ENCODE results near the gene MMP2.
A peak's percentile ranks its signal among the peaks of the same experiment; 100 is the strongest.

The MMP2 gene

DNA sequence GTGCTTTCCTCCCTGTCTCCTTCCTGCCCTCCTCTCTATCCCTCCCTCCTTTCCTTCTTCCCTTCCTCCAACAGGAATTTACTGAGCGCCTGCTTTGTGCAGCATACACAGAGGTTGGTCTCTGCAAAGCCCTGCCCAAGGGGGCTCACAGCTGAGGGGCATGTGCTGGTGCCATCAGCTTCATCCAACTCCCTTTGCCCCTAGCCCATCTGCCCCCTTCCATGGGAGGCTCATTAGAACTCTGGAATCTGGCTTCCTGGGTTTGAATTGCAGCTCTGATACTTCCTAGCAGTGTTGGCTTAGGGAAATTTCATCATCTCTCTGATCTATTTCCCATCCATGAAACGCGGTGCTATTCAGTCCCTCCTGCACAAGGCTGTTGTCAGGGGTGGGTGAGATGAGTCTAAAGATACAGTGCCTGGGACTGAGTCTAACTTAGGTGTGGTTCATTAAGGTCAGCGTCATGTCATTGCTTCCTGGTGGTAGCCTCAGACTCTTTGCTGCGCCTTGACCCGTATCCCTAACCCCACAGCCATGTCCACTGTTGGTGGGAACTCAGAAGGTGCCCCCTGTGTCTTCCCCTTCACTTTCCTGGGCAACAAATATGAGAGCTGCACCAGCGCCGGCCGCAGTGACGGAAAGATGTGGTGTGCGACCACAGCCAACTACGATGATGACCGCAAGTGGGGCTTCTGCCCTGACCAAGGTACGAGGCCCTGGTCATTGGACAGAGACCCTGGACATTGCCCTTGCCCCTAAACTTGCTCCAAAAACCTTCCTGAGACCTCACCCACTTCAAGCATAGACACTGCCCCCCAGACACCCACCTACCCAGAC lies 10.3 kb downstream of the MMP2 start:
- no peak overlapping the region for H3K4me3 ChIP-seq (ENCODE audit: low read depth, low read length)
- DNase-seq (ENCODE audit: low read depth), result no peak

DNA sequence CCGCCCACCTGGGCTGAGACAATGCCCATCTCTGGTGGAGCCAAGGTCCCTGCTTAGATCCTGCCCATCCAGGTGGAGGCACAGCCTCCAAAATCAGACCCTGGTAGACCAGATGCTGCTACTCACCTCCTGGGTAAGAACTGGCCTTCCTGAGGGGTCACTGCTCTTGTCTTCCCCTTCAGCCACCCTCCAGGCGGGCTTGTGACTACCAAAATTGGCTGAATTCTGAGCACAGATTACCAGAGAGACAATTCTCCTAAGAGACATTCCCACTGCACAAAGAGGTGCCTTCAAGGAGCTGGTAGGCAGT lies 10.9 kb downstream of the MMP2 start:
- no peak for DNase-seq (ENCODE audit: low read depth)
- H3K4me3 ChIP-seq (ENCODE audit: low read depth, low read length), result no peak overlapping the region

DNA sequence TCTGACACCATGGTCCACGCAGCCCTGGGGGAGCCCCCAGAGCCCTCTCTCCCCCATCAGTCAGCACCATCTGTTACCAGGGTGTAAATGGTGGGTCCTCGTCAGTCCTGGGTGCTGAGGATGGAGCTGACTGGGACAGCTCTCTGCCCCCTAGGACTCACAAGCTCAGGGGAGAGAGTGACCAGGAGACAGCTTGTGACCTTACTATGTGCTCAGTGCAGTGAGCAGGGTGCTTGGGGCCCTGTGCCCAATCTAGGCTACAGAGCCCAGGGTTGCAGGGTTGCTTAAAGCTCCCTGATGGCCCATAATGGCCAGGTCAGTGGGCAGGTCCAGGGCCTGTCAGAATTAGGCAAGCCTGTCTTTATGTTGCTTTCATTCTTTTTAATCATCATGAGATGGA lies 11.3 kb downstream of the MMP2 start:
- no peak for DNase-seq (ENCODE audit: low read depth)

DNA sequence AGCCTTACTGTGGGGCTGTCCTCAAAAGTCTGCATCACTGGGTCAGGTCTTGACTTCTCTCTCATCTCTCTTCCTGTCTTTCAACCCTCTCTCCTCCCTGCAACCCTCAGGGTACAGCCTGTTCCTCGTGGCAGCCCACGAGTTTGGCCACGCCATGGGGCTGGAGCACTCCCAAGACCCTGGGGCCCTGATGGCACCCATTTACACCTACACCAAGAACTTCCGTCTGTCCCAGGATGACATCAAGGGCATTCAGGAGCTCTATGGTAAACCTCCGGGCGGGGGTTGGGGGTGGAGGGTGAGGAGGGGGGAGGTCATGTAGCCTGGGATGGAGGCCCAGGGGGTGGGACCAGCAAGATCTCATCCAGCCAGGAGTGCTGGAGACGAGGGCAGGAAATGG lies 12.7 kb downstream of the MMP2 start:
- H3K4me3 ChIP-seq (ENCODE audit: low read depth, low read length), result no peak overlapping the region
- DNase-seq (ENCODE audit: low read depth), result no peak

More for the DNA sequence above, 11.3 kb downstream of the MMP2 start:
- H3K4me3 ChIP-seq (ENCODE audit: low read depth, low read length), result no peak overlapping the region

DNA sequence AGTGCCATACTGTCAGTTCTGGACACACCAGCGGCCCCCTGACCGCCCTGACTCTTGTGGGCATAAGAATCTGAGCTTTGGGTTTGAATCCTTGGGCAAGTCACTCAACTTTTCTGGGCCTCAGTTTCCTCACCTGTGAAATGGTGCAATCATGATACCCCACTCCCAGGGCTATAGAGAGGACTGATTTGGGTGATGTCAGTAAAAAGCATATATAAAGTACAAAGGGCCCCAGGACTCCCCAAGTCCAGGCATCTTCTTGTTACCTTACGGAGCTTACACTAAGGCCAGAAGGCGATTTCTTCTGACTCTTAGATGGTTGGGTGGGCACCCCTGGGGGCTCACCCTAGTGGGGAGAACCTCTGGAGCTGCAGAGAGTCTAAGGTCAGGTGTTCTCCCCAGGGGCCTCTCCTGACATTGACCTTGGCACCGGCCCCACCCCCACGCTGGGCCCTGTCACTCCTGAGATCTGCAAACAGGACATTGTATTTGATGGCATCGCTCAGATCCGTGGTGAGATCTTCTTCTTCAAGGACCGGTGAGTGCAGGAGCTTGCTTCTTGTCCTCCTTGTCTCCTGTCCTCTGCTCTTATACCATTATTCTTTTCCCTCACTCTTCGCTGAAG lies 13.9 kb downstream of the MMP2 start:
- H3K4me3 ChIP-seq (ENCODE audit: low read depth, low read length), result no peak overlapping the region
- no peak for DNase-seq (ENCODE audit: low read depth)

DNA sequence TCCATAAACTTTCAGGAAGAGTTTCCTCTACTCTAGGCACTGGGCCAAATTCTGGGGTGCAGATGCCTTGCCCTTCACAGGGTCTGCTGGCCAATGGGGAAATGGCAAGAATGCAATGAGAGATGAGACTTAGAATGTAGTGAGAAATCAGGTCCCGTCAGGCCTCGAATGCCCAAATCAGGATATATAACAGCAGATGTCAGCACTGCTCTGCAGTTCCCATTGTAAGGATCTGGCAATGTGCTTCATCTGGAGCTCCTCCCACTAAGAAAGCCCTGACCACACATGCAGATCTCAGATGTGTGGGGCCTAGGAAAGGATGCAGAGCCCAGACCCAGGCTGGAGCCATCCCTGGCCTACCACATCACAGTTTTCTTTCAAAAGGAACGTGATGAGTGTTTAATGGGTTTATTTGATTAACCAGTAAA lies 16.0 kb downstream of the MMP2 start:
- DNase-seq (ENCODE audit: low read depth), result peak; percentile 97
- no peak overlapping the region for H3K4me3 ChIP-seq (ENCODE audit: low read depth, low read length)

DNA sequence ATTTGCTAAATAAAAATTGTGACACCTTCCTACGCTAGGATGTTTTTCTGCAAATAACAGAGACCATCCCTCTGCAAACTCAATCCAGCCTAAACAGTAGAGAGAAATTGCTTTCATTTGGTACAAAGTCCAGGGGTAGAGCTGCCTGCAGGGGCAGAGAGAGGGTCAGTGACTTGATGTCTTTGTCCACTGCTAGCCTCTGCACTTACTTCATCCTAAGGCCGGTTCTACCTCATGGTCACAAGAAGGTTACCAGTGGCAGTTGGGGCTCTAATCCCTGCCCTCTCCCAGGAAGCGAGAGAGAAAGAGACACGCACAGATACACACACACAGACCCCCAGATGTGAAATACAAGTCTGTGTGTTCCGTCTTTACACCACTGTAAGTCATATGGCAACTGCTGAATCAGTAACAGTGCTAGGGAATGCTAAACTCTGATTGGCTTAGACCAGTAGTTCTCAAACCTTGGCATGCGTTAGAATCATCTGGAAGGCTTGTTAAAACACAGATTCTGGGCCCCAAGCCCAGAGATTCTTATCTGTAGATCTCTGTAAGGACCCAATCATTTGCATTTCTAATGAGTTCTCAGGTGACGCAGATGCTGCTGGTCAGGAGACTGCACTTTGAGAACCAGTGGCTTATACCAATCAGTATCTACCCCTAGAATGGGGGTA lies 16.8 kb downstream of the MMP2 start:
- H3K4me3 ChIP-seq (ENCODE audit: low read depth, low read length), result no peak overlapping the region
- DNase-seq (ENCODE audit: low read depth), result peak; percentile 54

DNA sequence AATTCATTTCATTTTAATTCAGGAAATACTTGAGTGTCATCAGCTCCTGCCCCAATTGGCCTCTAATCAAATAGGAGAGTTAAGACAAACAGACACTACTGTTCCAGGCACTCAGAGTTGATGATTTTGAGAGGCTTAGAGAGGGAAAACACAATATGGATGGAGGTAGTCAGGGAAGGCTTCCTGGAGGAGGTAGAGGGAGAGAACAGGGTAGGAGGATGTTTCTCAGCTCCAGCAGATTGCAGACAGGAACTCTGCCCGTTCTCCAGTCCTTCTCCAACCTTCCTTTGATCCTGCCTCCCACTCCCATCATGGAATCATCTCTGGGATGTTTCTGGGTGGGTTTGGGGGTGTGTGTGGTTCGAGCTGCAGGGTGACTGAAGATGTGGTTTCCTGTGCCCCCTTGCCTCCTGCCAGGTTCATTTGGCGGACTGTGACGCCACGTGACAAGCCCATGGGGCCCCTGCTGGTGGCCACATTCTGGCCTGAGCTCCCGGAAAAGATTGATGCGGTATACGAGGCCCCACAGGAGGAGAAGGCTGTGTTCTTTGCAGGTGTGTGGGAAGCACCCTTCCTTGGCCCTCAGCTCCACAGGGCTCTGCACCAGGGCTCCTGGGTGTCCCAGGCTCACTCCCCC lies 17.6 kb downstream of the MMP2 start:
- H3K4me3 ChIP-seq (ENCODE audit: low read depth, low read length), result no peak overlapping the region
- no peak for DNase-seq (ENCODE audit: low read depth)

DNA sequence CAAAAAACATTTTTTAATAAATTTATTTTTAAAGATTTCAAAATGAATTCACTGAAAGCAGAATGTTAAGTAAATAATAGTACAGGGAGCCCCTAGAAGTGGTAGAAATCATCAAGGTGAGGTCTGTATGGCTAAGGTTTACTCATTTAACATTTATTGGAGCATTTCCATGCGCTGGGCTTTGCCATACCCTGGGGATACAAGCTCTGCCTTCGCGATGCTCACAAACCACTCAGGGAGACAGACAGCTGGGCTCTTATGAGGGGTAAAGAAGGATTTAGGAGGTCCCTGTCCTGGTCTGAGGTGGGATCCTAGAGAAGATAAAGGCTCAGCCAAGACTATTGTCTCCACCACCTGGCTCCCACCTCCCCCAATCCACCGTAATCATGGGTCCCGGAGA lies 18.6 kb downstream of the MMP2 start:
- no peak overlapping the region for H3K4me3 ChIP-seq (ENCODE audit: low read depth, low read length)
- no peak for DNase-seq (ENCODE audit: low read depth)

DNA sequence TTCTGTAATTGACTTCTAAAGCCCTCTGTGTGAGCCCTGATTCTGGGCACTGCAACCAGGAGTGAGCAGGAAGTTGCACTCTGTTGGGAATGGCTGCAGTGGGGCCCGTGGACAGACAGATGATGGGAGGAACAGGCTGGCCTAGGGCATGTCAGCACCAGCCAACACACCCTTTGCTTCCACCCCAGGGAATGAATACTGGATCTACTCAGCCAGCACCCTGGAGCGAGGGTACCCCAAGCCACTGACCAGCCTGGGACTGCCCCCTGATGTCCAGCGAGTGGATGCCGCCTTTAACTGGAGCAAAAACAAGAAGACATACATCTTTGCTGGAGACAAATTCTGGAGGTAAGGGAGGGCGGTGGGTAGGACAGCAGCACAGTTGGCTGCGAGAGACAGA lies 19.1 kb downstream of the MMP2 start:
- H3K4me3 ChIP-seq (ENCODE audit: low read depth, low read length), result no peak overlapping the region

DNA sequence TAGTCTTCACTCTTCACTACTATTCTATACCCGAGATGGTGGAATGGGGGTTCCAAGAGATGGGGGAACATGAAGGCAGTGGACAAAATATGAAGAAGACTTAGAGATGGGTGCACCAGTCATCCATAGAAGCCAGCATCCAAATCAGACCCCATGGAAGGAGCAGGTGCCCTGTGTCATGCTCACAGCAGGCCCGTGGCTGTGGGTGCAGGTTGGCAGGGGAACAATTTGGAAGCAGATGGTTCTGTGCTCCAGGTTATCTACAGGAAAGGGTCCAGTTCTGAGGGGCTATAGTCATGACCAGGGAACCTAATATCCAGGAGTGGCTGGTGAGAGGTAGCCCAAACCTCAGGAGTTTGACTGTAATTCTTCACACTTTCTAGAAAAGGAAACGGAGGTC lies 20.3 kb downstream of the MMP2 start:
- H3K4me3 ChIP-seq (ENCODE audit: low read depth, low read length), result no peak overlapping the region
- DNase-seq (ENCODE audit: low read depth), result no peak

More for the DNA sequence above, 19.1 kb downstream of the MMP2 start:
- DNase-seq (ENCODE audit: low read depth), result no peak

DNA sequence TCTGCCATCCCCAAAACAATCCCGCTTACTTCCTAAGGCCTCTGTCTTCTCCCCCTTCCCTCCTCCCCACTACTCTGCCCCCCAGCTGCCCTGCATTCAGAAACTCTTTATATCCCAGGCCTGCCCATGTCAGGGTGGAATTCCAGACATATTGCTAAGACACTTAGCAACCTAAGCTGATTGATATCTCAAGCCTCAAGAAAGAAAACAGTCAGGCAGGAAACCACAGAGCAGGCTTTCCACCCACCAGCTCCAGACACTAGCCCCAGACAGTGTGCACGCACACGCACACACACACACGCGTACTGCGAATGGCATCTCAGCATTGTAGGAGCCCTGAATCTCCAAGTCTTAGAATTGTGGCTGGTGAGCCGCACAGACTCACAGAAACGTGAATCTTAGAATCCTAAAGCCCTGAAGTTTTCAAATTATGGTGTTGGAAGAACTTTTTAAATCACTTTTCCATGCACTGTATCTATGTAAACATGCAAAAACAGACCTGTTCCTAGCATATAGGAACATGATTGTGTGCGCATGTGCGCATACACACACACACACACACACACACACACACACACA lies 21.0 kb downstream of the MMP2 start:
- DNase-seq (ENCODE audit: low read depth), result peak; percentile 99
- no peak overlapping the region for H3K4me3 ChIP-seq (ENCODE audit: low read depth, low read length)

DNA sequence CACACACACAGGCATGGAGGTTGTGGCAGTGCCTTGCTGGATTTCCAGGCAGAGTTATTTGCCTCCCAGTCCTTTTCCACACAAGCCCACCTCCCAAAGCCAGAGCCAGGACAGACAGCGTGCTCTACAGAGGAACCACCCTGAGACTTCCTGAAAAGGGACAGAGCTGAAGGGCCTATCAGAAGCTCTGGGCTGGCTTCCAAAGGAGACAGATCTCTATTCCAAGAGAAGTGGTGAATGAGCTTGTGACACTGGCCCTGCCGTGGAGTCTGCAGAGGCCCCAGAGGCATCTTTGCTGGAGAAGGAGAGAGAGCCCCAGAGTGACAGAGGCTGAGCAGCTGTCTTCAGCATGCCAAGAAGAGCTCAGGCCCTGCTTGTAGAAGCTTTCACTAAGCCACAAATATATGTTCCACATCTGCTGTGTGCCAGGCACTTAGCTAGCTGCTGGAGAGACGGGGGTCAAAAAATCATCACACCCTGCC lies 21.6 kb downstream of the MMP2 start:
- peak; percentile 47 for DNase-seq (ENCODE audit: low read depth)
- H3K4me3 ChIP-seq (ENCODE audit: low read depth, low read length), result no peak overlapping the region

DNA sequence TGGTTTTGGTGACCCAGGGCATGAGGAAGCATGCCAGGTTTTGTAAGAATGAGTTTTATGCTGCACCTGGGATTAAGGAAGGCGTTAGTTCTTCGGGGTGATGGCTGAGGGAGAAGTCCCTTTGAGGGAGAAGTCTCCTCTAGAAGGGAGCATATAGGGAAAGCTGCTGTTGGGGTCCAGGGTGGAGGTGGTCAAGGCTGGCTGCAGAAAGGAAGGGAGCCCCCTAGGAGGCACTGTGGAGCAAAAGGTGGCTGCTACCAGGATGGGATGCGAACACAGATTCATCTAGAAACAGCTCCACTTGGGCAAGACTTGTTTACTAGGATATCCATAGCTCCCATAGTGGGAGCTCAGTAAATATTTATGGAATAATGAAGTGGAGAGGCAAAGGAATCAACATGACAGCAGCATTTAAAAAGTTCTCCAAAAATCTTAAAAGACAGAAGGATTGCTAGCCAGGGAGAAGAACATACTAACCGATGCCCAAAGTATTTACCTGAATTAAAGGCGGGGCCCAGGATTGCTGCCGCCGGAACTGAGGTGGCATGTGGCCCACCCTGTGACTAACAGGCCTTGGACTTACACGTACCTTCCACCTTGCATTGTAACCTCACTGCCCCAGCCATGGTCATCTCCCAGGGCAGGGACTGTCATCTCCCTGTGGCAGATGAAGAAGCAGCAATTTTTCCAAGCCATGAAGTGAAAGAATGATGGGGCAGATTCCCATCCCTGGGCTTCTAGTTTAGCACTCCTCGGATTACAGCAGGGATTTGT lies 22.7 kb downstream of the MMP2 start:
- DNase-seq (ENCODE audit: low read depth), result no peak
- H3K4me3 ChIP-seq (ENCODE audit: low read depth, low read length), result no peak overlapping the region

DNA sequence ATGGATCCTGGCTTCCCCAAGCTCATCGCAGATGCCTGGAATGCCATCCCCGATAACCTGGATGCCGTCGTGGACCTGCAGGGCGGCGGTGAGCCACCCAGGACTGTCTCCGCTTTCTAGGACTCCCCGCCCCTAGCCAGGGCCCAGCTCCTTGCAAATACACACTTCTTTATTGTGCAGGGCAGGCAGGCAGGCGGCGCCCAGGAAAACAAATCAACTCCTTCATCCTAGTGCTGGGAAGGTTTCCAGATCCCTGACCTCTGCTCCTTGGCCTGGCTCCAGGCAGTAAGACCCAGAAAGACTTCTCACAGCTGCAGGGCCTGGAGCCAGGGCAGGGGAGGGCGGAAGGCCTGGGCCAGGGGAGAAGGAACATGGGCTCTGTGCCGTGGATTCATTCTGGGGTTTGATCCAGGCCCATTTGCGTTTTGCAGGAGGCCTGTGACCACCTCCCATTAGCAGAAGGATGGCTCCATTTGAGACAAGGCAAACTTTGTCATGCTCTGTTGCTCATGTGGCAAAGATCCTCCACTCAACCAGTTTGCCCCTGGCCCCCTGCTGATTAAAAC lies 23.9 kb downstream of the MMP2 start:
- peak; percentile 90 for DNase-seq (ENCODE audit: low read depth)
- no peak overlapping the region for H3K4me3 ChIP-seq (ENCODE audit: low read depth, low read length)

DNA sequence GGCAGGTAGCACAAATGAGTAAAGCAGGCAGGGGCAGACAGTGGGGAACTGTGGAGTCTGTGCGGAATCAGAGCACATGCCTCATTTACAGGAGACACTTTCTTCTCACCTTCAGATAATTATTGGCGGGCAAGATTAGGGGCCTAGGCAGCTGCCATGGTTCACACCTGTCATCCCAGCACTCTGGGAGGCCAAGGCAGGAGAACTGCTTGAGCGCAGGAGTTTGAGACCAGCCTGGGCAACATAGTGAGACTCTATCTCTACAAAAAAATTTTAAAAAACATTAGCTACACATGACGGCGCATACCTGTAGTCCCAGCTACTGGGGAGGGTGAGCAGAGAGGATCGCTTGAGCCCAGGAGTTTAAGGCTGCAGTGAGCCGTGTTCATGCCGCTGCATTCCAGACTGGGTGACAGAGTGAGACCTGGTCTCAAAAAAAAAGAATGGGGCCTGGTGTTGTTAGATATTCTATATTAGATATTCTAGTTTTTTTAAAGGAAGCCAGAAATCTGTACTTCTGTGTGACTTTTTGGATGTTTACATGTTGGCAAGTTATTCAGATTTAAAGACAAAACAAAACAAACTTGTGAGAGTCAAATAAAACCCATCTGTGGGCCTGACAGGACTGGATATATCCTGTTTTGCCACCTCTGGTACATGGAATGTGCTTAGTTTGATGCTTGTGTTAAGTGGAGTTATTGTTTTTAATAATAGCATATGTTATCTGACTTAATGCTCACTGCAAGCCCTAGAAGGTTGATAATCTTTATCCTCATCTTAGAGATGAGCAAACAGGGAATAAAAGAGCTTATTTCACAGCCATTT lies 24.9 kb downstream of the MMP2 start:
- no peak for DNase-seq (ENCODE audit: low read depth)

DNA sequence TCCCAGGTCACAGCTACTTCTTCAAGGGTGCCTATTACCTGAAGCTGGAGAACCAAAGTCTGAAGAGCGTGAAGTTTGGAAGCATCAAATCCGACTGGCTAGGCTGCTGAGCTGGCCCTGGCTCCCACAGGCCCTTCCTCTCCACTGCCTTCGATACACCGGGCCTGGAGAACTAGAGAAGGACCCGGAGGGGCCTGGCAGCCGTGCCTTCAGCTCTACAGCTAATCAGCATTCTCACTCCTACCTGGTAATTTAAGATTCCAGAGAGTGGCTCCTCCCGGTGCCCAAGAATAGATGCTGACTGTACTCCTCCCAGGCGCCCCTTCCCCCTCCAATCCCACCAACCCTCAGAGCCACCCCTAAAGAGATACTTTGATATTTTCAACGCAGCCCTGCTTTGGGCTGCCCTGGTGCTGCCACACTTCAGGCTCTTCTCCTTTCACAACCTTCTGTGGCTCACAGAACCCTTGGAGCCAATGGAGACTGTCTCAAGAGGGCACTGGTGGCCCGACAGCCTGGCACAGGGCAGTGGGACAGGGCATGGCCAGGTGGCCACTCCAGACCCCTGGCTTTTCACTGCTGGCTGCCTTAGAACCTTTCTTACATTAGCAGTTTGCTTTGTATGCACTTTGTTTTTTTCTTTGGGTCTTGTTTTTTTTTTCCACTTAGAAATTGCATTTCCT lies 26.5 kb downstream of the MMP2 start:
- no peak overlapping the region for H3K4me3 ChIP-seq (ENCODE audit: low read depth, low read length)
- no peak for DNase-seq (ENCODE audit: low read depth)

More for the DNA sequence above, 24.9 kb downstream of the MMP2 start:
- H3K4me3 ChIP-seq (ENCODE audit: low read depth, low read length), result no peak overlapping the region
